ENCODE measurements around the gene ZNF774. TPM values are rescaled to one million over a fixed set of nuclear protein-coding genes. Genes with fewer than 3 reads are reported as not detected.

The ZNF774 gene
- total RNA-seq, 1 donor from 2014 or later, result 3.2 TPM

DNA sequence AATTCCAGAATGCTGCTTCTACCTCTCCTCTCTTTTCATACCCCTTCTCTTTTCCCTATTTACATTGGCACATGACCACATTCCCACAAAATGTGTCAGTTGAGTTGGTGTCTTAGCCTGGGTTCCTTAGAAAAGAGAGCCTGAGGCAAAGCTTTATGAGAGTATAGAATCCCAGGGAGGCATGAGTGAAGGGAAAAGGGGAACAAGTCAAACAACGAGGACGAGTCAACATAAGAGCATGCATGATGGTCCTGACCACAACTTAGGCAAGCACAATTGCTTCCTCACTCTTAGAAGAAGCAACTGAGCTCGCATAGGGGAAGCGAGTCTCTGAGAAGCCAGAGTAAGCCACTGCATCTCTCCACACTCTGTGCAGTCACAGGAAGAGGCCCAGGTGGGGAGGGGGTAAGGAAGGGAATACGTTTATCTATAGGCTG lies 15.4 kb upstream of the ZNF774 start:
- TF ChIP-seq, protein P1, sequence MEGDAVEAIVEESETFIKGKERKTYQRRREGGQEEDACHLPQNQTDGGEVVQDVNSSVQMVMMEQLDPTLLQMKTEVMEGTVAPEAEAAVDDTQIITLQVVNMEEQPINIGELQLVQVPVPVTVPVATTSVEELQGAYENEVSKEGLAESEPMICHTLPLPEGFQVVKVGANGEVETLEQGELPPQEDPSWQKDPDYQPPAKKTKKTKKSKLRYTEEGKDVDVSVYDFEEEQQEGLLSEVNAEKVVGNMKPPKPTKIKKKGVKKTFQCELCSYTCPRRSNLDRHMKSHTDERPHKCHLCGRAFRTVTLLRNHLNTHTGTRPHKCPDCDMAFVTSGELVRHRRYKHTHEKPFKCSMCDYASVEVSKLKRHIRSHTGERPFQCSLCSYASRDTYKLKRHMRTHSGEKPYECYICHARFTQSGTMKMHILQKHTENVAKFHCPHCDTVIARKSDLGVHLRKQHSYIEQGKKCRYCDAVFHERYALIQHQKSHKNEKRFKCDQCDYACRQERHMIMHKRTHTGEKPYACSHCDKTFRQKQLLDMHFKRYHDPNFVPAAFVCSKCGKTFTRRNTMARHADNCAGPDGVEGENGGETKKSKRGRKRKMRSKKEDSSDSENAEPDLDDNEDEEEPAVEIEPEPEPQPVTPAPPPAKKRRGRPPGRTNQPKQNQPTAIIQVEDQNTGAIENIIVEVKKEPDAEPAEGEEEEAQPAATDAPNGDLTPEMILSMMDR (IDR thresholded peaks at IDR 0.05), result no peak
- no peaks in the 10 kb centered on the region for H3K9me3 Mint-ChIP-seq (ENCODE audit: low read depth)
- DNase-seq (ENCODE audit: low spot score), result no peak
- H3K36me3 Mint-ChIP-seq (ENCODE audit: low read depth), result no peaks in the 10 kb centered on the region
- no peak overlapping the region for H3K4me3 Mint-ChIP-seq (ENCODE audit: unreplicated experiment)
- H3K27ac Mint-ChIP-seq (ENCODE audit: unreplicated experiment), result peak overlapping the region; percentile 52
- H3K4me1 Mint-ChIP-seq (ENCODE audit: low read depth), result peaks cover 12% of the 10 kb centered on the region
- H3K27me3 Mint-ChIP-seq (ENCODE audit: low read depth), result no peaks in the 10 kb centered on the region

DNA sequence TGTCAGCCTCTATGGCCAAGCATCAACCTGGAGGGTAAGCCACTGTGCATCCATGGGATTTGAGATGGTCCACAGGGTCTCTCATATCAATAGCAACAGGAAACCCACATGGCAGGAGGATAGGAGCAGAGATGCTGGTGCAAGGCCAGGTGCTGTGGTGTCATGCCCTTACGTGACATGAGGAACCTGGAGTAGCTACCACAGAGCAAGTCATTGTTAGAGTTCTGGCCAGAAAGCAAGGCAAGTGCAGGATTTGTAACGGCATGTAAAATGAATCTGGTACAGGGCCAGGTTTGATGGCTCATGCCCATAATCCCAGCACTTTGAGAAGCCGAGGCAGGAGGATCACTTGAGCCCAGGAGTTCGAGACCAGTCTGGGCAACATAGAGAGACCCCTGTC lies 14.8 kb upstream of the ZNF774 start:
- no peaks in the 10 kb centered on the region for H3K27me3 Mint-ChIP-seq (ENCODE audit: low read depth)
- no peaks in the 10 kb centered on the region for H3K36me3 Mint-ChIP-seq (ENCODE audit: low read depth)
- no peak overlapping the region for H3K27ac Mint-ChIP-seq (ENCODE audit: unreplicated experiment)
- no peaks in the 10 kb centered on the region for H3K9me3 Mint-ChIP-seq (ENCODE audit: low read depth)
- no peak for DNase-seq (ENCODE audit: low spot score)
- TF ChIP-seq, protein P1 (IDR thresholded peaks at IDR 0.05), result no peak
- H3K4me3 Mint-ChIP-seq (ENCODE audit: unreplicated experiment), result no peak overlapping the region
- H3K4me1 Mint-ChIP-seq (ENCODE audit: low read depth), result peaks cover 13% of the 10 kb centered on the region

DNA sequence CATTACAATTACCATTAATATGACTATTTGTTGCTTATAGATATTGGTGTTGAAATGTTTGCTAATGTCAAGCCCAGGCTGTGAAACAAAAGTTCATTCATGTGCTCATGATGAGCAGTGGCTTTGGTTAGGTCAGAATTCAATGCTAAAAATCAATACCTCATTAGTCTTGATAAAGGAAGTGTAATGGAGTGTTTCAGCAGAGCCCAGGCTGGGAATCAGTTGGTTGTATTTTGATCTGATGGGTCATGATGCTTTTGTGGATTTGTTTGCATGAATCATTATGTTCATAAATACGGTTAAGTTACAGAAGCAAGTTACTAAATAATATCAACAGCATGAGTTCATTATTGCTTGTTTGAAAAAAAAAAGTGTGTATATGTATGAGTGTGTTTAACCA lies 13.6 kb upstream of the ZNF774 start:
- no peak overlapping the region for H3K27ac Mint-ChIP-seq (ENCODE audit: unreplicated experiment)

DNA sequence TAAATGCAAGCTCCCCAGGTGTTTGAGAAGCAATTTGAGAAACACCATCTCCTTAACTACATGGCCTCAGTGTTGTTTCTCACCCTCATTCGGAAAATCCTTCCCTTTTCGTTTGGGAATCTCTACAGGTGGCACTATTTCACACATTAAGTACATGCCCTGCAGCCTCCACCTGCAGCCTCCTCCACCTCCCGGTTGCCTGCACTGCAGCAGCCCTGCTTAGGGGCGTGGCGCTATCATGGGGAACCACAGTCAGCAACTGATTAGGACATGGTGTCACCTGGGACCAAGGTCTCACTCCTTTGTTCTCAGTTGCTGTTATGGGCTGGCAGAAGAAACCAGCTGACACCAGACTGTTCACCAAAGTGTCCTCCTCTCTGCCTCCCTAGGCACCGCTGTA lies 11.7 kb upstream of the ZNF774 start:
- no peaks in the 10 kb centered on the region for H3K27me3 Mint-ChIP-seq (ENCODE audit: low read depth)
- H3K36me3 Mint-ChIP-seq (ENCODE audit: low read depth), result no peaks in the 10 kb centered on the region
- TF ChIP-seq, protein P1 (IDR thresholded peaks at IDR 0.05), result no peak
- peaks cover 30% of the 10 kb centered on the region for H3K4me1 Mint-ChIP-seq (ENCODE audit: low read depth)
- no peak for DNase-seq (ENCODE audit: low spot score)
- no peak overlapping the region for H3K4me3 Mint-ChIP-seq (ENCODE audit: unreplicated experiment)
- H3K27ac Mint-ChIP-seq (ENCODE audit: unreplicated experiment), result no peak overlapping the region
- no peaks in the 10 kb centered on the region for H3K9me3 Mint-ChIP-seq (ENCODE audit: low read depth)

More for the DNA sequence above, 13.6 kb upstream of the ZNF774 start:
- Mint-ChIP-seq H3K27me3 (ENCODE audit: low read depth) (no peaks in the 10 kb centered on the region), H3K36me3 (ENCODE audit: low read depth) (no peaks in the 10 kb centered on the region), H3K4me1 (ENCODE audit: low read depth) (peaks cover 26% of the 10 kb centered on the region), H3K9me3 (ENCODE audit: low read depth) (no peaks in the 10 kb centered on the region), H3K4me3 (ENCODE audit: unreplicated experiment) (no peak overlapping the region)
- TF ChIP-seq, protein P1 (IDR thresholded peaks at IDR 0.05), result no peak
- DNase-seq (ENCODE audit: low spot score), result no peak

DNA sequence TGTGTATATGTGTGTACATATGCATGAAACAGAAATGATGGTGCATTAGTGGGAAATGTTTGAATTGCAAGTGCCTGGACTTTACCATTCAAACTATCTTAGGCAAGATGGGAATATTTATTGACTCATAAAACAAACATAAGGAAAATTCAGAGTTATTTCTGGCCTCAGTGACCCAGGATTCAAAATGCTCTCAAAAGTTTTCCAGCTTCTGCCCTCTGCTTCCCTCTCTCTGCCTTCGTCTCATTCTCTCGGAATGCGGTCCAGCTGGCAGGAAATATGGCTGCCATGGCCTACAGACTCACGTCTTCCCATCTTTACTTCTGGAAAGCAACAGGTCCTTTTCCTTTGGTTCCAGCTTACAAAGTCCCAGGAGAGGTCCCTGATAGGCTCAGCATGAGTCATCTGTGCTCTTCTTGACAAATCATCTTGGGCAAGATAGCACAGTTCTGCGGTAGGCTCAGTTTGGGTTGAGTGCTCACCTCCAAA lies 8.7 kb upstream of the ZNF774 start:
- Mint-ChIP-seq H3K4me1 (ENCODE audit: low read depth) (peaks cover 18% of the 10 kb centered on the region), H3K27ac (ENCODE audit: unreplicated experiment) (peak overlapping the region; percentile 89), H3K27me3 (ENCODE audit: low read depth) (no peaks in the 10 kb centered on the region), H3K4me3 (ENCODE audit: unreplicated experiment) (no peak overlapping the region), H3K9me3 (ENCODE audit: low read depth) (no peaks in the 10 kb centered on the region), H3K36me3 (ENCODE audit: low read depth) (no peaks in the 10 kb centered on the region)
- TF ChIP-seq, protein P1 (IDR thresholded peaks at IDR 0.05), result no peak
- DNase-seq (ENCODE audit: low spot score), result no peak

All from chondrocyte (in vitro differentiated cells).